Measurements from ENCODE around the gene GPS2.

DNA sequence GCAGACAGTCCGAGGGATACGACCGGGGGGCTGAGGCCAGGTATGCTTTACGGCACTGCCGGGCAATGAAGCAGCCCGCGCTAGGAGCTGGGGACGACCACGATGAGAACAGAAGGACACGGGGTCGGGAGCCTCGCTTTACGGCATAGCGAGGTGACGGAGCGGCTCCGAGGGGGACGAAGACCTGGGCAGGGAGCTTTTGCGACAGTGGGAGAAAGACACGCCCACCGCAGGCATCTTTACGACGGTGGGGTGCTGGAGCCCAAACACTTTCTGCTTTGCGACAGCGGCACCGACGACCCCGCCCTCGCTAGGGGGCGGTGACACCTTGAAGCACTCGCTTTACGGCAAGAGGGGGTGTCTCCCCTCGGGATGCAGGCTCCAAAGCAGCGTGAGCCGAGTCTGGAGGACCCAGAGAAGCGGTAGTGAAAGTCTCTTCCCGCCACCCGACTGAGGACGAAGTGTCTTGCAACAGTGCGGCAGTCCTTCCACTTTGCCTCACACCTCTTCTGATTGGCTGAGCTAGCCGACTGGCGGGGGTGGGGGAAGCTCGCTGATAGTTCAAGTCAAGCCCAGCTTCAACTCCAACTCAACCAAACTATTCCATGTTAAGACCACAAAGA lies 14.3 kb upstream of the GPS2 start:
- TF ChIP-seq POLR2AphosphoS5 (IDR thresholded peaks at IDR 0.05; ENCODE audit: insufficient read depth, low read depth, low read length) (no peak), EZH2 (IDR thresholded peaks at IDR 0.05; ENCODE audit: borderline replicate concordance, low read depth, low read length, severe bottlenecking) (no peak), POLR2A (IDR thresholded peaks at IDR 0.05; ENCODE audit: low read depth, low read length) (no peak), MYC (IDR thresholded peaks at IDR 0.05; ENCODE audit: low read depth, low read length) (peak; percentile 1), GATA2 (IDR thresholded peaks at IDR 0.05; ENCODE audit: insufficient read depth, insufficient read length, low read depth, low read length) (no peak)
- TF ChIP-seq, protein P1, sequence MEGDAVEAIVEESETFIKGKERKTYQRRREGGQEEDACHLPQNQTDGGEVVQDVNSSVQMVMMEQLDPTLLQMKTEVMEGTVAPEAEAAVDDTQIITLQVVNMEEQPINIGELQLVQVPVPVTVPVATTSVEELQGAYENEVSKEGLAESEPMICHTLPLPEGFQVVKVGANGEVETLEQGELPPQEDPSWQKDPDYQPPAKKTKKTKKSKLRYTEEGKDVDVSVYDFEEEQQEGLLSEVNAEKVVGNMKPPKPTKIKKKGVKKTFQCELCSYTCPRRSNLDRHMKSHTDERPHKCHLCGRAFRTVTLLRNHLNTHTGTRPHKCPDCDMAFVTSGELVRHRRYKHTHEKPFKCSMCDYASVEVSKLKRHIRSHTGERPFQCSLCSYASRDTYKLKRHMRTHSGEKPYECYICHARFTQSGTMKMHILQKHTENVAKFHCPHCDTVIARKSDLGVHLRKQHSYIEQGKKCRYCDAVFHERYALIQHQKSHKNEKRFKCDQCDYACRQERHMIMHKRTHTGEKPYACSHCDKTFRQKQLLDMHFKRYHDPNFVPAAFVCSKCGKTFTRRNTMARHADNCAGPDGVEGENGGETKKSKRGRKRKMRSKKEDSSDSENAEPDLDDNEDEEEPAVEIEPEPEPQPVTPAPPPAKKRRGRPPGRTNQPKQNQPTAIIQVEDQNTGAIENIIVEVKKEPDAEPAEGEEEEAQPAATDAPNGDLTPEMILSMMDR (IDR thresholded peaks at IDR 0.05; ENCODE audit: extremely low read depth in 1 of 2, insufficient read depth in 1 of 2, low read depth in 1 of 2, low read length in 2 of 2): peak in 1 of 2 donors; percentile 6
- TF ChIP-seq, protein P2, sequence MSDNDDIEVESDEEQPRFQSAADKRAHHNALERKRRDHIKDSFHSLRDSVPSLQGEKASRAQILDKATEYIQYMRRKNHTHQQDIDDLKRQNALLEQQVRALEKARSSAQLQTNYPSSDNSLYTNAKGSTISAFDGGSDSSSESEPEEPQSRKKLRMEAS (IDR thresholded peaks at IDR 0.05; ENCODE audit: insufficient read depth, insufficient read length): peak; percentile 38

Measured in endothelial cell of umbilical vein (primary cell).